Measurements from ENCODE around the gene MLANA.

The MLANA gene

GRCh38 chr9:5900622-5901021, 9.9 kb downstream of the MLANA start:
- DNase-seq (ENCODE audit: low read depth) = no peak

GRCh38 chr9:5902377-5902776, 11.7 kb downstream of the MLANA start:
- DNase-seq (ENCODE audit: low read depth) = no peak

GRCh38 chr9:5908918-5909317, 18.2 kb downstream of the MLANA start:
- no peak for DNase-seq (ENCODE audit: low read depth)

GRCh38 chr9:5909976-5910375, 19.3 kb downstream of the MLANA start:
- DNase-seq (ENCODE audit: low read depth) = no peak

GRCh38 chr9:5910413-5911057, 19.8 kb downstream of the MLANA start:
- DNase-seq (ENCODE audit: low read depth) = no peak

GRCh38 chr9:5915438-5915837, 24.7 kb downstream of the MLANA start:
- DNase-seq (ENCODE audit: low read depth) = no peak

GRCh38 chr9:5917273-5917672, 26.6 kb downstream of the MLANA start:
- DNase-seq (ENCODE audit: low read depth) = no peak

GRCh38 chr9:5917888-5918287, 27.2 kb downstream of the MLANA start:
- no peak for DNase-seq (ENCODE audit: low read depth)

GRCh38 chr9:5918460-5918859, 27.8 kb downstream of the MLANA start:
- no peak for DNase-seq (ENCODE audit: low read depth)

GRCh38 chr9:5920860-5921328, 30.2 kb downstream of the MLANA start:
- no peak for DNase-seq (ENCODE audit: low read depth)

- DNase-seq (ENCODE audit: low read depth) = no peak
Measured at GRCh38 chr9:5922192-5922591, 31.5 kb downstream of the MLANA start.

- no peak for DNase-seq (ENCODE audit: low read depth)
Measured at GRCh38 chr9:5931657-5932056, 41.0 kb downstream of the MLANA start.

GRCh38 chr9:5938449-5938848, 47.8 kb downstream of the MLANA start:
- no peak for DNase-seq (ENCODE audit: low read depth)

- DNase-seq (ENCODE audit: low read depth) = no peak
Measured at GRCh38 chr9:5939530-5939929, 48.8 kb downstream of the MLANA start.

- DNase-seq (ENCODE audit: low read depth) = no peak
Measured at GRCh38 chr9:5941214-5941613, 50.5 kb downstream of the MLANA start.

- no peak for DNase-seq (ENCODE audit: low read depth)
Measured at GRCh38 chr9:5945112-5945511, 54.4 kb downstream of the MLANA start.

GRCh38 chr9:5947912-5948311, 57.2 kb downstream of the MLANA start:
- no peak for DNase-seq (ENCODE audit: low read depth)

- DNase-seq (ENCODE audit: low read depth) = no peak
Measured at GRCh38 chr9:5949103-5949699, 58.5 kb downstream of the MLANA start.

GRCh38 chr9:5950261-5950660, 59.6 kb downstream of the MLANA start:
- DNase-seq (ENCODE audit: low read depth) = no peak

GRCh38 chr9:5951686-5952211, 61.1 kb downstream of the MLANA start:
- DNase-seq (ENCODE audit: low read depth) = no peak

- DNase-seq (ENCODE audit: low read depth) = no peak
Measured at GRCh38 chr9:5953743-5954707, 63.3 kb downstream of the MLANA start.

- DNase-seq (ENCODE audit: low read depth) = no peak
Measured at GRCh38 chr9:5957166-5957565, 66.5 kb downstream of the MLANA start.

GRCh38 chr9:5958273-5958672, 67.6 kb downstream of the MLANA start:
- no peak for DNase-seq (ENCODE audit: low read depth)

Data from stimulated activated CD8-positive, alpha-beta memory T cell treated with anti-CD3 and anti-CD28 coated beads, Interleukin-12 subunit alpha, Interleukin-12 subunit beta, amount 100 ng/mL, for 4 hours (primary cell).